KG1 (cell line): ENCODE measurements around the gene MS4A4E.
"Not testable (repeated sequence)": the region's sequence is repeated elsewhere in the genome, so short reads cannot be mapped to it uniquely, and the experiment has no call there.

Experiments
- DNase-seq: peaks from one replicate; lab custom pipeline; 2025; lab: John Stamatoyannopoulos, UW

The MS4A4E gene

DNA sequence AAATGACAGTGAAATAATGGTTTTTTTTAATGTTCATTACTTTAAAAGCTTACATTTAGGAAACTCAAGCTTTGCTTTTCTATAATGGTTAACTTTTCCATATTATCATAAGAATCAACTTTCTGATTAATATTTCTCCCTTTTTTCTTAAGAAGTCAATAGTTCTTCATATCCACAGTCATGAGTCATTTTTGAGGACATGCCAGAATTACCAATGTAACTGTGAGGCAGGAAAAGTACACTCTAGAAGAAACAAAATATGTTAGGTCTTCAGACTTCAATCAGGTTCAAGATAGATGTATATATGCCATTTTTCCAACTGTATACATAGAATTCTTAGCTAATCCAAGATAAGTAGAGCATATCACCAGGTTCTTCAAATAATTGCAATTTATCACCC, 70.9 kb downstream of the MS4A4E start:
- no peak for DNase-seq

- DNase-seq, result no peak
Observed at GRCh38 chr11:60170566-60170965, 72.4 kb downstream of the MS4A4E start.

- no peak for DNase-seq
Observed at GRCh38 chr11:60169264-60169915, 73.5 kb downstream of the MS4A4E start.

DNA sequence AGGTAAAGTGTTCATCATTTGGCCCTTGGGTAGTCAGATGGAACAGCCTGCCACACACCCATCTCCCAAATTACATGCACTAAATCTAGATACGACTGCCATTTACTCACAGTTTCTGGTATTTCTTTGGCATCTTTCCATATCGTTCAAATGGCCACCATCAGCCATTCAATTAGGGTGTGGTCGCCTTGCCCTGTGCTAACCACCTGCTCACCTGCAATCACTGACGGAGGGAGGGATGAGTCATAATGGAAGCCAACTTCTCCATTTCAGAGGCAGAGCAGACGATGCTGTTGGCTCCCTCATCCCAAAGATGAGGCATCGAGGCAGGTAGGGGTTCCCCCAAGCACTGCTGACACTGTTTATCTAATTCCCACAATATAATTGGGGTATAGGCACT, 74.6 kb downstream of the MS4A4E start:
- no peak for DNase-seq

- DNase-seq, result no peak
Observed at GRCh38 chr11:60165951-60166350, 77.0 kb downstream of the MS4A4E start.

GRCh38 chr11:60165538-60165937, 77.4 kb downstream of the MS4A4E start:
- no peak for DNase-seq

- no peak for DNase-seq
Observed at GRCh38 chr11:60164550-60165075, 78.3 kb downstream of the MS4A4E start.

DNA sequence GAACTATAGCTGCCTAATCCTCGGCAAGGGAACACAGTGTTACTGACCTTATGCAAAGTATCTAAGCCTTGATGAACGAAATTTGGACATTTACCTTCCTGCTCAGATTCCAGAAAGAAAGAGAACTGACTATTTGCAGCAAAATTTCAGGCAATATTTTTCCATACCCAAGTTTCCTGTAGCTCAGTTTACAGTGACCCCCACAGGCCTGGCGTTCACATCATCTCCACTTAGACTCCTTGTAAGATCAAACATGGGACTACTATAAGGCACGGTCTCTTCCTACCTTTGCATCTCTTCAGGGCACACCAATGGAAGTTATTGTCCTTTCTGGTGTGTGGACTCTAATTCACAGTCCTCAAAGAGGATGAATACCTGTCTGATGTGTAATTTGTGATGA, 81.2 kb downstream of the MS4A4E start:
- no peak for DNase-seq

- DNase-seq, result no peak
Observed at GRCh38 chr11:60161107-60161506, 81.8 kb downstream of the MS4A4E start.

DNA sequence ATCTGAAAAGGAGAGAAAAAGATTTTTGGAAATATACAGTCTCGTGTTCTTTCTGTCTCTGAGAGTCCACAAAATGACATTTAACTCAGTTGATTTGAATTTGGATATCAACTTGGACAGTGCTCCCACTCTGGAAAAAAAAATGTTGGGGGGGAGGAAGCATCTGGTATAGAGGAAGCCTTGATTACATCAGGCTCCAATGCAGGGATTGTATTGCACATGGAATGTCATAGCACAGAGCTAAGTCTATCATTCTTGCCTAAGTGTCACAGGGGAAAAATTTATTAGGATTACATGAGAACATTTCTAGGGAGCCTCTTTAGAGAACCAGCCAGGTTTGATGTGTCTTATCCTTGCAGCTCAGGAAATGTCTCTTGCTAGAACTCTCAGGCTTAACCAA, 83.1 kb downstream of the MS4A4E start:
- DNase-seq, result no peak

- no peak for DNase-seq
Observed at GRCh38 chr11:60159284-60159683, 83.7 kb downstream of the MS4A4E start.

GRCh38 chr11:60158636-60159035, 84.3 kb downstream of the MS4A4E start:
- no peak for DNase-seq

- no peak for DNase-seq
Observed at GRCh38 chr11:60155931-60156330, 87.0 kb downstream of the MS4A4E start.

DNA sequence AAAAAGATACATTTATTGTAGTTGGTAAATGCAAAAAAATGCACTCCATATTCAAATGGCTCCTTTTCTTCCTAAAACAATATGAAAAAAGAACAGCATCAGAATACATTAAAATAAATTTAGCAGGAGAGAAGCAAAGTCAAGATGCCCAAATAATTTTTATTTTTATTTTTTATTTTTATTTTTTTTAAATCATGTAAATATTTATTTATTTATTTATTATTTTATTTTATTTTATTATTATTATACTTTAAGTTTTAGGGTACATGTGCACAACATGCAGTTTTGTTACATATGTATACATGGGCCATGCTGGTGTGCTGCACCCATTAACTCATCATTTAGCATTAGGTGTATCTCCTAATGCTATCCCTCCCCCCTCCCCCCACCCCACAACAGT, 90.2 kb downstream of the MS4A4E start:
- not testable (repeated sequence) for DNase-seq

DNA sequence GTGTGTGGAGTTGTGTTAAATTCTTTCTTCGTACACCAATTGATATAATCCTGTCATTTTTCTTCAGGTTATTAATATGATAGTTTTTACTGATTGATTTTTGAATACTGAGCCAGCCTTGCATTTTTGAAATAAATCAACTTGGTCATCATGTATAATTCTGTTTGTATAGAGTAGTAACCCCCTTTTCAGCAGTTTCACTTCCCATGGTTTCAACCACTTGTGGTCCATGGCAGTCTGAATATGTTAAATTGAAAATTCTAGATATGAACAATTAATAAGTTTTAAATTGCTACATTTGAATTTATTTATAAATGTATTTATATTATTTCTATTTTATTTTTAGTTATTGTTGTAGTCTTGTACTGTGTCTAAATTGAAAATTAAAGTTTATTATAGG, 92.7 kb downstream of the MS4A4E start:
- no peak for DNase-seq
